WTC11 (cell line): ENCODE data around the gene NINL.

Experiments used
- ATF1 ChIP-seq: sonication (generic); formaldehyde crosslinking; IDR thresholded peaks from 2 replicates; pipeline ENCODE4 v1.8.1; 2023; ENCODE audit warnings: mild to moderate bottlenecking, moderate library complexity, missing genetic modification reagents
- ATF6 ChIP-seq: sonication (generic); formaldehyde crosslinking; IDR thresholded peaks from 2 replicates; pipeline ENCODE4 v1.8.1; 2023; ENCODE audit warnings: mild to moderate bottlenecking, missing genetic modification reagents
- CTCF ChIP-seq: fragments of 200-600 bp; IDR thresholded peaks from 2 replicates; pipeline ENCODE4 v1.8.0; 2022; ENCODE audit warnings: antibody characterized with exemption
- ERG ChIP-seq: fragments of 250-450 bp; sonication (Bioruptor Pico); IDR thresholded peaks from 2 replicates; pipeline ENCODE4 v1.8.0; 2021; ENCODE audit warnings: mild to moderate bottlenecking
- ESRRA ChIP-seq: sonication (generic); formaldehyde crosslinking; IDR thresholded peaks from 2 replicates; pipeline ENCODE4 v1.8.1; 2022; ENCODE audit warnings: mild to moderate bottlenecking, missing genetic modification reagents, borderline replicate concordance
- IRF1 ChIP-seq: sonication (generic); formaldehyde crosslinking; IDR thresholded peaks from 2 replicates; pipeline ENCODE4 v1.8.0; 2023; ENCODE audit warnings: missing genetic modification reagents
- MXD4 ChIP-seq: fragments of 250-450 bp; sonication (Bioruptor Pico); IDR thresholded peaks from 2 replicates; pipeline ENCODE4 v1.8.0; 2021; ENCODE audit warnings: mild to moderate bottlenecking, moderate library complexity, borderline replicate concordance
- SP1 ChIP-seq: sonication (generic); formaldehyde crosslinking; conservative IDR thresholded peaks from 2 replicates; pipeline ENCODE4 v1.8.1; 2022; ENCODE audit warnings: missing genetic modification reagents
- TEAD4 ChIP-seq: sonication (generic); formaldehyde crosslinking; IDR thresholded peaks from 2 replicates; pipeline ENCODE4 v1.8.0; 2022; ENCODE audit warnings: mild to moderate bottlenecking, missing genetic modification reagents
- ZBTB43 ChIP-seq: sonication (generic); formaldehyde crosslinking; IDR thresholded peaks from 2 replicates; pipeline ENCODE4 v1.8.1; 2023; ENCODE audit warnings: mild to moderate bottlenecking, missing genetic modification reagents
- ZNF232 ChIP-seq: sonication (generic); formaldehyde crosslinking; IDR thresholded peaks from 2 replicates; pipeline ENCODE4 v1.8.0; 2022; ENCODE audit warnings: mild to moderate bottlenecking, missing genetic modification reagents
- ZNF423 ChIP-seq: fragments of 250-450 bp; sonication (Bioruptor Pico); IDR thresholded peaks from 2 replicates; pipeline ENCODE4 v2.1.2; 2022; ENCODE audit warnings: mild to moderate bottlenecking, moderate library complexity

GRCh38 chr20:25553819-25554296 lies 31.5 kb downstream of the NINL start:
- no peak for TF ChIP-seq ATF6 (CRISPR knock-in tag)
- TF ChIP-seq CTCF = no peak
- no peak for TF ChIP-seq ERG (CRISPR knock-in tag)
- TF ChIP-seq TEAD4 (CRISPR knock-in tag) = no peak
- TF ChIP-seq ZNF232 (CRISPR knock-in tag) = no peak
- no peak for TF ChIP-seq ATF1 (CRISPR knock-in tag)
- TF ChIP-seq IRF1 (CRISPR knock-in tag) = no peak
- no peak for TF ChIP-seq ZNF423 (CRISPR knock-in tag)
- TF ChIP-seq ZBTB43 (CRISPR knock-in tag) = no peak
- TF ChIP-seq ESRRA = no peak
- no peak for TF ChIP-seq MXD4 (CRISPR knock-in tag)
- no peak for TF ChIP-seq SP1 (CRISPR knock-in tag)
